GM12878 (cell line): ENCODE measurements around the gene NAGK. TPM values are rescaled to one million over a fixed set of nuclear protein-coding genes. Genes with fewer than 3 reads are reported as not detected.

Source experiments
- ATAC-seq: fragments of 200-7000 bp; cut with Tn5 transposase; 3 replicates; pipeline ENCODE4 v1.9.1; 2020; ENCODE audit warnings: mild to moderate bottlenecking, moderate library complexity
- BruUV-seq: library from RNA; stranded (reverse); fragments of 400-500 nt; replicated peaks from 2 replicates; lab custom pipeline; 2021; lab: Mats Ljungman, UMichigan
- CTCF ChIA-PET: fragments of 300-600 bp; sonication (Branson Sonifier 250); formaldehyde crosslinking; extraction: SDS; loops from one replicate; lab custom pipeline; 2021; ENCODE audit warnings: inconsistent platforms; lab: Yijun Ruan, JAX
- POLR2A ChIA-PET: fragments of 350-600 bp; formaldehyde crosslinking; extraction: SDS; loops from one replicate; lab custom pipeline; 2021; ENCODE audit warnings: inconsistent platforms; lab: Charles Lee
- RAD21 ChIA-PET: fragments of 300-600 bp; sonication (Branson Sonifier 250); formaldehyde crosslinking; loops from one replicate; lab custom pipeline; 2023; ENCODE audit warnings: antibody characterized with exemption; ENCODE audit not compliant: unreplicated experiment; lab: Charles Lee
- SMC1A ChIA-PET: fragments of 300-600 bp; sonication (Branson Sonifier 250); formaldehyde crosslinking; loops from one replicate; lab custom pipeline; 2023; ENCODE audit not compliant: unreplicated experiment, uncharacterized antibody; lab: Charles Lee
- DNase-seq: peaks from one replicate; pipeline ENCODE4 v3.0.0-alpha.2; 2011; ENCODE audit warnings: low read depth, low spot score
- FAIRE-seq: peaks from 3 replicates; lab custom pipeline; 2011; peaks lifted over from hg19 to GRCh38; lab: Jason Lieb, UNC
- H2AFZ ChIP-seq: 2 replicates; pipeline ENCODE4 v1.6.0; 2011; ENCODE audit warnings: low read depth, low read length, control low read depth; ENCODE audit not compliant: control insufficient read depth
- H3K27ac ChIP-seq: 2 replicates; pipeline ENCODE4 v1.5.1; 2011; ENCODE audit warnings: control low read depth; ENCODE audit not compliant: control insufficient read depth, insufficient read depth
- H3K27me3 ChIP-seq, 2 experiments: replicated peaks in 1 of 2; 2 replicates each; pipeline versions ENCODE4 v1.6.0 to v1.6.1; 2011; ENCODE audit warnings: low read length in 1 of 2; ENCODE audit not compliant: control insufficient read depth in 2 of 2, insufficient read depth in 2 of 2
- H3K36me3 ChIP-seq, 2 experiments: 2 replicates each; pipeline ENCODE4 v1.5.1; 2011; ENCODE audit warnings: low read length in 1 of 2; ENCODE audit not compliant: control insufficient read depth in 2 of 2, insufficient read depth in 2 of 2
- H3K4me1 ChIP-seq: 2 replicates; pipeline ENCODE4 v1.6.1; 2011; ENCODE audit warnings: mild to moderate bottlenecking, low read length, moderate library complexity, mixed read lengths; ENCODE audit not compliant: control insufficient read depth, insufficient read depth
- H3K4me2 ChIP-seq: 2 replicates; pipeline ENCODE4 v1.6.0; 2011; ENCODE audit warnings: control low read depth; ENCODE audit not compliant: control insufficient read depth, insufficient read depth
- H3K4me3 ChIP-seq: fragments of 200-600 bp; sonication (generic); 2 replicates; pipeline ENCODE4 v1.5.1; 2016
- H3K79me2 ChIP-seq: 2 replicates; pipeline ENCODE4 v1.6.0; 2011; ENCODE audit warnings: low read length; ENCODE audit not compliant: control insufficient read depth, insufficient read depth
- H3K9ac ChIP-seq: 2 replicates; pipeline ENCODE4 v1.8.0; 2011; ENCODE audit warnings: low read length, control low read depth, mixed read lengths; ENCODE audit not compliant: control insufficient read depth, insufficient read depth
- H3K9me3 ChIP-seq: replicated peaks from 3 replicates; pipeline ENCODE4 v1.5.1; 2011; ENCODE audit warnings: mild to moderate bottlenecking, low read length; ENCODE audit not compliant: control insufficient read depth, insufficient read depth
- H4K20me1 ChIP-seq: 2 replicates; pipeline ENCODE4 v1.6.0; 2011; ENCODE audit not compliant: control insufficient read depth, insufficient read depth
- ATF2 ChIP-seq: IDR thresholded peaks from 2 replicates; pipeline ENCODE4 v1.6.1; 2012; ENCODE audit warnings: low read length, inconsistent platforms
- CBFB ChIP-seq: IDR thresholded peaks from 2 replicates; pipeline ENCODE4 v1.6.1; 2016; ENCODE audit warnings: antibody characterized with exemption, low read depth
- GATAD2B ChIP-seq: fragments of 450-650 bp; conservative IDR thresholded peaks from 2 replicates; pipeline ENCODE4 v1.6.1; 2017; ENCODE audit warnings: low read depth, mild to moderate bottlenecking, moderate library complexity
- MYC ChIP-seq: IDR thresholded peaks from 2 replicates; pipeline ENCODE4 v1.6.1; 2011; ENCODE audit warnings: mild to moderate bottlenecking, low read length, moderate library complexity, inconsistent platforms; ENCODE audit not compliant: insufficient read depth, insufficient replicate concordance, insufficient read length, severe bottlenecking
- NFYA ChIP-seq: IDR thresholded peaks from 2 replicates; pipeline ENCODE4 v1.6.1; 2011; ENCODE audit warnings: low read depth, mild to moderate bottlenecking, low read length, improper control_type of control experiment, borderline replicate concordance
- PBX3 ChIP-seq: IDR thresholded peaks from 2 replicates; pipeline ENCODE4 v1.6.1; 2011; ENCODE audit warnings: mild to moderate bottlenecking, low read depth, low read length, moderate library complexity; ENCODE audit not compliant: insufficient replicate concordance
- STAT1 ChIP-seq: fragments of 450-650 bp; conservative IDR thresholded peaks from 2 replicates; pipeline ENCODE4 v1.6.1; 2014; ENCODE audit warnings: antibody characterized with exemption, mild to moderate bottlenecking
- TCF3 ChIP-seq: IDR thresholded peaks from 2 replicates; pipeline ENCODE4 v1.6.1; 2012; ENCODE audit warnings: low read depth, mild to moderate bottlenecking, low read length, borderline replicate concordance; ENCODE audit not compliant: insufficient read depth
- ZBTB11 ChIP-seq: fragments of 450-650 bp; formaldehyde crosslinking; IDR thresholded peaks from 2 replicates; pipeline ENCODE4 v1.5.0; 2022; ENCODE audit warnings: mild to moderate bottlenecking, missing genetic modification characterization
- WGBS: methylation state at CpG from one replicate; pipeline ENCODE4 v1.1.6; 2016; ENCODE audit warnings: low lambda C conversion rate; ENCODE audit not compliant: insufficient replicate concordance, insufficient coverage; ENCODE audit errors: missing lambda C conversion rate; 5-methylcytosine and 5-hydroxymethylcytosine counted together
- in situ Hi-C: fragments of 300-500 bp; cut with MboI; formaldehyde crosslinking; loops from 9 replicates; pipeline ENCODE4 v1.14.3; 2018; ENCODE audit warnings: mixed read lengths
- intact Hi-C: fragments of 100-400 bp; cut with micrococcal nuclease; formaldehyde crosslinking; loops from one replicate; pipeline ENCODE4 v1.14.2; 2022; ENCODE audit not compliant: unreplicated experiment
- polyA plus RNA-seq, 11 experiments: library from polyadenylated mRNA; depleted of rRNA in 4 of 11; unstranded in 6 of 11; stranded (reverse) in 5 of 11; fragments of >200 nt; fragmentation: Nextera tagmentation in 4 of 11; fragmentation: Illumina TruSeq in 1 of 11; extraction: Ambion mirVana in 4 of 11; extraction: Trizol in 1 of 11; gene quantifications; 1 replicate in 1 of 11; 2 replicates in 10 of 11; pipeline versions ENCODE4 v1.2.1 to v1.2.3, GENCODE V29; 2011 to 2016; ENCODE audit warnings: inconsistent platforms in 2 of 11, missing spikeins in 2 of 11, low read depth in 1 of 11
- total RNA-seq, 4 experiments: library from RNA; depleted of rRNA in 3 of 4; stranded (reverse); fragments of >200 nt in 3 of 4; fragmentation: Illumina TruSeq in 1 of 4; extraction: Trizol in 1 of 4; gene quantifications; 2 replicates each; pipeline versions ENCODE4 v1.2.1 to v1.2.3, GENCODE V29; 2013 to 2021

Gene NAGK
- total and polyA plus RNA-seq, 10 of the 15 experiments (the other 5 are each of a cell fraction or from before 2014, with no cell fraction given): 67.7 to 137 (median 115) TPM

GRCh38 chr2:71102981-71103681, 34.7 kb downstream of the NAGK start:
- intact Hi-C loops: no loop called here
- ChIA-PET RAD21 (no interaction called here), POLR2A (no interaction called here), SMC1A (interaction anchor here (0.9 kb wide), 1 partner anchor 32 kb away, joined by 3 read pairs; no protein-coding TSS in a partner anchor), CTCF (interaction anchor here (0.6 to 5.3 kb wide), 7 partner anchors 24 to 119 kb away, joined by 3 to 58 read pairs (median 4); no protein-coding TSS in a partner anchor)
- H2AFZ ChIP-seq: no peak overlapping the region
- 42% methylated on average over 6 of the region's 6 CpGs for WGBS
- no peak for FAIRE-seq
- no peak overlapping the region for H3K4me2 ChIP-seq
- H3K79me2 ChIP-seq: no peaks in the 10 kb centered on the region
- no peak for ATAC-seq
- no peak for DNase-seq
- no peaks in the 10 kb centered on the region for H4K20me1 ChIP-seq
- no peaks in the 10 kb centered on the region for H3K4me1 ChIP-seq
- no peaks in the 10 kb centered on the region; the same call in 2 of the 3 replicates for H3K9me3 ChIP-seq
- TF ChIP-seq CBFB (no peak), ATF2 (no peak), NFYA (no peak), PBX3 (no peak), MYC (no peak), ZBTB11 (no peak), GATAD2B (no peak), TCF3 (no peak), STAT1 (no peak)
- no peak overlapping the region for H3K27ac ChIP-seq
- H3K9ac ChIP-seq: no peak overlapping the region
- no peaks in the 10 kb centered on the region for H3K27me3 ChIP-seq
- in situ Hi-C loops: no loop called here
- BruUV-seq: no TSS peak
- H3K4me3 ChIP-seq: no peak overlapping the region
- no peaks in the 10 kb centered on the region for H3K36me3 ChIP-seq
